H1 (cell line): ENCODE results near the gene ST8SIA5. TPM values are rescaled to one million over a fixed set of nuclear protein-coding genes. Genes with fewer than 3 reads are reported as not detected.

Source experiments
- CTCF ChIA-PET: fragments of 300-600 bp; sonication (Branson Sonifier 250); formaldehyde crosslinking; loops from one replicate; lab custom pipeline; 2021; ENCODE audit not compliant: partially characterized antibody; lab: Charles Lee
- POLR2A ChIA-PET: fragments of 300-600 bp; sonication (Branson Sonifier 250); formaldehyde crosslinking; loops from one replicate; lab custom pipeline; 2021; ENCODE audit warnings: inconsistent platforms; ENCODE audit not compliant: partially characterized antibody; lab: Charles Lee
- DNase-seq, 2 experiments: peaks; one replicate each; pipeline versions ENCODE4 v3.0.0 to v3.0.0-alpha.2; 2010 to 2022; ENCODE audit warnings: low spot score in 2 of 2, low read depth in 1 of 2, mixed read lengths in 1 of 2
- FAIRE-seq: peaks from 2 replicates; lab custom pipeline; 2011; peaks lifted over from hg19 to GRCh38; lab: Jason Lieb, UNC
- H2AFZ ChIP-seq: 2 replicates; pipeline ENCODE4 v1.8.1; 2012; ENCODE audit warnings: low read length, inconsistent platforms
- H2AK5ac ChIP-seq: 2 replicates; pipeline ENCODE4 v1.6.1; 2013; ENCODE audit warnings: low read depth, low read length
- H2BK120ac ChIP-seq: replicated peaks from 2 replicates; pipeline ENCODE3; 2013; ENCODE audit warnings: low read depth, low read length, inconsistent platforms
- H2BK12ac ChIP-seq: 2 replicates; pipeline ENCODE4 v1.6.1; 2013; ENCODE audit warnings: low read depth, low read length
- H2BK15ac ChIP-seq: 2 replicates; pipeline ENCODE4 v1.6.1; 2013; ENCODE audit warnings: low read length
- H2BK20ac ChIP-seq: 2 replicates; pipeline ENCODE4 v1.6.1; 2013; ENCODE audit warnings: low read length
- H2BK5ac ChIP-seq: 2 replicates; pipeline ENCODE4 v1.6.1; 2013; ENCODE audit warnings: low read depth, low read length
- H3K14ac ChIP-seq: 2 replicates; pipeline ENCODE4 v1.6.1; 2013; ENCODE audit warnings: inconsistent platforms; ENCODE audit not compliant: insufficient read length
- H3K18ac ChIP-seq: 2 replicates; pipeline ENCODE4 v1.6.1; 2013; ENCODE audit warnings: low read length; ENCODE audit errors: extremely low read depth
- H3K23ac ChIP-seq: 2 replicates; pipeline ENCODE4 v1.6.1; 2013; ENCODE audit warnings: inconsistent platforms; ENCODE audit not compliant: insufficient read length
- H3K23me2 ChIP-seq: 2 replicates; pipeline ENCODE4 v1.6.1; 2013; ENCODE audit warnings: low read depth, low read length
- H3K27ac ChIP-seq: 2 replicates; pipeline ENCODE4 v1.6.1; 2011; ENCODE audit warnings: low read depth, low read length, inconsistent platforms
- H3K27me3 ChIP-seq, 4 experiments: replicated peaks in 1 of 4; 1 replicate in 1 of 4; 2 replicates in 3 of 4; pipeline versions ENCODE4 v1.6.1 to v1.8.1; 2011 to 2013; ENCODE audit warnings: low read length in 3 of 4, mild to moderate bottlenecking in 3 of 4, inconsistent platforms in 2 of 4, mixed read lengths in 2 of 4, moderate library complexity in 1 of 4; ENCODE audit not compliant: control insufficient read depth in 3 of 4, insufficient read depth in 3 of 4; ENCODE audit errors: extremely low read depth in 1 of 4
- H3K36me3 ChIP-seq, 4 experiments: 2 replicates each; pipeline versions ENCODE4 v1.6.1 to v1.8.1; 2011 to 2013; ENCODE audit warnings: mild to moderate bottlenecking in 4 of 4, low read length in 3 of 4, moderate library complexity in 2 of 4, control low read depth in 1 of 4, inconsistent platforms in 1 of 4; ENCODE audit not compliant: insufficient read depth in 4 of 4, control insufficient read depth in 2 of 4
- H3K4ac ChIP-seq: replicated peaks from 2 replicates; pipeline ENCODE3; 2013; ENCODE audit warnings: low read length, low read depth, mixed read lengths, inconsistent platforms; ENCODE audit not compliant: insufficient read length
- H3K4me1 ChIP-seq, 4 experiments: replicated peaks in 1 of 4; 1 replicate in 1 of 4; 2 replicates in 3 of 4; pipeline versions ENCODE4 v1.6.1 to v1.8.1; 2011 to 2013; ENCODE audit warnings: low read length in 3 of 4, inconsistent platforms in 2 of 4, mixed read lengths in 1 of 4; ENCODE audit not compliant: insufficient read depth in 4 of 4, control insufficient read depth in 3 of 4
- H3K4me2 ChIP-seq, 2 experiments: 2 replicates each; pipeline versions ENCODE4 v1.6.1 to v1.8.1; 2011 to 2013; ENCODE audit warnings: low read depth in 2 of 2, low read length in 2 of 2, control low read depth in 1 of 2, inconsistent platforms in 1 of 2, mild to moderate bottlenecking in 1 of 2; ENCODE audit not compliant: insufficient read depth in 1 of 2
- H3K4me3 ChIP-seq, 4 experiments: fragments of 200-600, 300-600 bp in 1 of 4; sonication (generic), shearing (Covaris generic), sonication (Bioruptor Twin) in 1 of 4; 2 replicates each; pipeline versions ENCODE4 v1.5.1 to v1.8.1; 2011 to 2016; ENCODE audit warnings: low read length in 4 of 4, low read depth in 3 of 4, control low read depth in 2 of 4, inconsistent platforms in 2 of 4, mild to moderate bottlenecking in 2 of 4, mixed read lengths in 1 of 4, moderate library complexity in 1 of 4; ENCODE audit not compliant: insufficient read depth in 2 of 4; ENCODE audit errors: extremely low read depth in 1 of 4
- H3K56ac ChIP-seq: replicated peaks from 2 replicates; pipeline ENCODE3; 2013; ENCODE audit warnings: low read depth, mild to moderate bottlenecking, mixed read lengths, low read length, inconsistent platforms; ENCODE audit not compliant: insufficient read length
- H3K79me1 ChIP-seq: 2 replicates; pipeline ENCODE4 v1.6.1; 2013; ENCODE audit warnings: low read depth, low read length, control low read depth
- H3K79me2 ChIP-seq, 2 experiments: 2 replicates each; pipeline versions ENCODE4 v1.6.1 to v1.8.1; 2012 to 2013; ENCODE audit warnings: low read length in 2 of 2, mild to moderate bottlenecking in 2 of 2, inconsistent platforms in 1 of 2; ENCODE audit not compliant: insufficient read depth in 2 of 2, control insufficient read depth in 1 of 2
- H3K9ac ChIP-seq, 4 experiments: replicated peaks in 1 of 4; 1 replicate in 1 of 4; 2 replicates in 3 of 4; pipeline versions ENCODE4 v1.6.1 to v1.8.1; 2011 to 2013; ENCODE audit warnings: low read depth in 3 of 4, low read length in 3 of 4, control low read depth in 2 of 4, mild to moderate bottlenecking in 2 of 4, moderate library complexity in 2 of 4, inconsistent platforms in 1 of 4; ENCODE audit errors: extremely low read depth in 1 of 4
- H3K9me3 ChIP-seq, 2 experiments: 2 replicates each; pipeline versions ENCODE4 v1.6.1 to v1.8.1; 2012 to 2013; ENCODE audit warnings: mild to moderate bottlenecking in 2 of 2, moderate library complexity in 2 of 2, control low read depth in 1 of 2, inconsistent platforms in 1 of 2, low read depth in 1 of 2, low read length in 1 of 2, mixed read lengths in 1 of 2; ENCODE audit not compliant: insufficient read depth in 2 of 2
- H4K20me1 ChIP-seq, 2 experiments: replicated peaks in 1 of 2; 2 replicates each; pipeline versions ENCODE3 to v1.8.1; 2011 to 2013; ENCODE audit warnings: inconsistent platforms in 2 of 2, low read length in 2 of 2, mild to moderate bottlenecking in 1 of 2; ENCODE audit not compliant: insufficient read depth in 2 of 2, control insufficient read depth in 1 of 2
- H4K5ac ChIP-seq: 2 replicates; pipeline ENCODE4 v1.6.1; 2013; ENCODE audit warnings: low read length, low read depth, mixed read lengths, inconsistent platforms; ENCODE audit not compliant: insufficient read length
- H4K8ac ChIP-seq: 2 replicates; pipeline ENCODE4 v1.8.0; 2013; ENCODE audit warnings: mild to moderate bottlenecking, moderate library complexity, low read length, inconsistent platforms; ENCODE audit not compliant: insufficient read depth; ENCODE audit errors: extremely low read depth
- H4K91ac ChIP-seq: replicated peaks from 2 replicates; pipeline ENCODE3; 2013; ENCODE audit warnings: low read length, mixed read lengths, inconsistent platforms; ENCODE audit not compliant: insufficient read length
- ASH2L ChIP-seq: fragments of 200-600, 300-600 bp; sonication (generic); IDR thresholded peaks from one replicate; pipeline ENCODE4 v1.7.1; 2017; ENCODE audit warnings: low read length
- BCL11A ChIP-seq, 2 experiments: IDR thresholded peaks; one replicate each; pipeline ENCODE4 v1.6.1; 2011; ENCODE audit warnings: low read depth in 2 of 2, low read length in 2 of 2, mild to moderate bottlenecking in 2 of 2
- BRCA1 ChIP-seq: IDR thresholded peaks from 2 replicates; pipeline ENCODE4 v1.6.1; 2012; ENCODE audit warnings: low read depth, low read length, improper control_type of control experiment
- CHD1 ChIP-seq: IDR thresholded peaks from 2 replicates; pipeline ENCODE4 v1.6.1; 2012; ENCODE audit warnings: low read depth, low read length, improper control_type of control experiment
- CREB1 ChIP-seq: IDR thresholded peaks from 2 replicates; pipeline ENCODE4 v1.6.1; 2012; ENCODE audit warnings: inconsistent platforms
- JUN ChIP-seq: IDR thresholded peaks from 2 replicates; pipeline ENCODE4 v1.6.1; 2011; ENCODE audit warnings: low read depth, mild to moderate bottlenecking, improper control_type of control experiment, low read length
- KDM1A ChIP-seq: fragments of 200-600, 300-600 bp; sonication (generic); IDR thresholded peaks from 2 replicates; pipeline ENCODE4 v1.7.1; 2016; ENCODE audit warnings: mild to moderate bottlenecking, low read length, borderline replicate concordance
- KDM4A ChIP-seq: IDR thresholded peaks from one replicate; pipeline ENCODE4 v1.7.1; 2012; ENCODE audit warnings: low read depth, mild to moderate bottlenecking, moderate library complexity, low read length, inconsistent platforms; ENCODE audit not compliant: severe bottlenecking
- MAX ChIP-seq: IDR thresholded peaks from 2 replicates; pipeline ENCODE4 v1.6.1; 2012; ENCODE audit warnings: inconsistent platforms
- RBBP5 ChIP-seq: IDR thresholded peaks from 2 replicates; pipeline ENCODE4 v1.7.1; 2012; ENCODE audit warnings: low read depth, mild to moderate bottlenecking, inconsistent platforms, low read length, moderate library complexity, borderline replicate concordance
- SP2 ChIP-seq: IDR thresholded peaks from 2 replicates; pipeline ENCODE4 v1.6.1; 2012; ENCODE audit warnings: mild to moderate bottlenecking, low read length, inconsistent platforms
- SP4 ChIP-seq: IDR thresholded peaks from 2 replicates; pipeline ENCODE4 v1.6.1; 2012; ENCODE audit warnings: low read length, inconsistent platforms
- TAF7 ChIP-seq: optimal IDR thresholded peaks from 2 replicates; pipeline ENCODE3; 2011; ENCODE audit warnings: low read depth, mild to moderate bottlenecking, inconsistent platforms, low read length, moderate library complexity, borderline replicate concordance
- WGBS, 2 experiments: shearing (Covaris generic) in 1 of 2; methylation state at CpG; one replicate each; pipeline versions ENCODE4 v1.1.6 to v1.1.7; 2013 to 2015; ENCODE audit warnings: low lambda C conversion rate in 2 of 2, mixed read lengths in 2 of 2, inconsistent platforms in 1 of 2, low coverage in 1 of 2, missing lambda C conversion rate in 1 of 2; ENCODE audit not compliant: insufficient replicate concordance in 2 of 2, insufficient coverage in 1 of 2, insufficient read length in 1 of 2; ENCODE audit errors: extremely low coverage in 1 of 2, missing lambda C conversion rate in 1 of 2; 5-methylcytosine and 5-hydroxymethylcytosine counted together
- polyA plus RNA-seq, 7 experiments: library from polyadenylated mRNA; depleted of rRNA in 3 of 7; stranded (reverse) in 5 of 7; unstranded in 2 of 7; fragments of >200 nt in 5 of 7; fragments of 200-250 nt in 2 of 7; gene quantifications; 1 replicate in 5 of 7; 2 replicates in 1 of 7; 4 replicates in 1 of 7; pipeline versions ENCODE4 v1.2.1 to v1.2.3, GENCODE V29; 2011 to 2013; ENCODE audit warnings: missing spikeins in 2 of 7, mixed read lengths in 2 of 7
- total RNA-seq: library from RNA; stranded (reverse); fragmentation: NEBNext Ultra II Directional; extraction: Animal tissue kit (Norgen Biotek cat#: 25700); gene quantifications from 2 replicates; pipeline ENCODE4 v1.2.1, GENCODE V29; 2021

The ST8SIA5 gene
- total and polyA plus RNA-seq, 2 of the 8 experiments (the other 6 are each of a cell fraction or from before 2014, with no cell fraction given), result 2.4 to 6.3 TPM

- H3K56ac ChIP-seq, result no peak overlapping the region
- no peaks in the 10 kb centered on the region for H3K79me2 ChIP-seq
- no peak overlapping the region for H3K18ac ChIP-seq
- no peak overlapping the region for H3K4me2 ChIP-seq
- H2BK20ac ChIP-seq, result no peak overlapping the region
- no peaks in the 10 kb centered on the region for H3K36me3 ChIP-seq
- no peak overlapping the region for H3K4ac ChIP-seq
- WGBS, 2 experiments, result 86% methylated on average over 2 of the region's 2 CpGs; no CpG with 5 or more reads in 1 of the 2 experiments
- H3K4me3 ChIP-seq, result no peak overlapping the region
- no peak overlapping the region for H4K91ac ChIP-seq
- no peak overlapping the region for H2BK120ac ChIP-seq
- no peaks in the 10 kb centered on the region for H3K9me3 ChIP-seq
- H4K5ac ChIP-seq, result no peak overlapping the region
- no peak overlapping the region for H3K27ac ChIP-seq
- DNase-seq, result peak in 1 of 2 experiments; percentile 26
- no peak overlapping the region for H2AK5ac ChIP-seq
- peaks cover 0 to 3% (median 0%) of the 10 kb centered on the region in 4 experiments; a peak in 1 of 7 replicates for H3K4me1 ChIP-seq
- no peaks in the 10 kb centered on the region for H4K20me1 ChIP-seq
- H3K14ac ChIP-seq, result no peak overlapping the region
- H3K79me1 ChIP-seq, result no peaks in the 10 kb centered on the region
- no peak overlapping the region for H3K23ac ChIP-seq
- POLR2A ChIA-PET, result no interaction called here
- CTCF ChIA-PET, result interaction anchor here (1.0 to 2.5 kb wide), 4 partner anchors 12 to 71 kb away, joined by 3 to 10 read pairs (median 6); no protein-coding TSS in a partner anchor
- no peak overlapping the region for H4K8ac ChIP-seq
- FAIRE-seq, result no peak
- H3K27me3 ChIP-seq, result no peaks in the 10 kb centered on the region
- no peak overlapping the region for H2BK5ac ChIP-seq
- H3K23me2 ChIP-seq, result no peaks in the 10 kb centered on the region
- H2BK12ac ChIP-seq, result 0 out of 2 replicates have a peak overlapping the region, but pooled peaks have one; percentile 42
- H3K9ac ChIP-seq, result no peak overlapping the region
- H2AFZ ChIP-seq, result no peak overlapping the region
- H2BK15ac ChIP-seq, result no peak overlapping the region
- no peak for TF ChIP-seq SP2
- TF ChIP-seq TAF7, result no peak
- no peak for TF ChIP-seq MAX
- TF ChIP-seq JUN, result no peak
- no peak for TF ChIP-seq ASH2L
- no peak for TF ChIP-seq BRCA1
- TF ChIP-seq CREB1, result no peak
- no peak for TF ChIP-seq RBBP5
- TF ChIP-seq KDM4A, result no peak
- TF ChIP-seq BCL11A (IDR thresholded peaks at IDR 0.05; ENCODE audit: low read depth in 2 of 2, low read length in 2 of 2), result no peak
- no peak for TF ChIP-seq SP4
- TF ChIP-seq KDM1A, result no peak
- no peak for TF ChIP-seq CHD1
These were observed 129.7 kb downstream of the ST8SIA5 start for GRCh38 chr18:46627136-46627535.
